CD4-positive, alpha-beta memory T cell (primary cell): Measurements from ENCODE around the gene DHRS7B. TPM values are rescaled to one million over a fixed set of nuclear protein-coding genes. Genes with fewer than 3 reads are reported as not detected.

Source experiments
- CTCF ChIA-PET: fragments of 350-600 bp; sonication (Branson Sonifier 250); formaldehyde crosslinking; loops from one replicate; lab custom pipeline; 2021; ENCODE audit warnings: inconsistent platforms; ENCODE audit not compliant: partially characterized antibody; lab: Charles Lee
- POLR2A ChIA-PET: fragments of 350-600 bp; sonication (Branson Sonifier 250); formaldehyde crosslinking; loops from one replicate; lab custom pipeline; 2021; ENCODE audit not compliant: partially characterized antibody; lab: Charles Lee
- DNase-seq, 5 donors: peaks; one replicate each; pipeline versions ENCODE4 v3.0.0 to v3.0.0-alpha.2; 2020 to 2022; ENCODE audit warnings: mixed read lengths in 1 of 5
- H3K27ac ChIP-seq: one replicate; pipeline ENCODE4 v1.7.0; 2013; ENCODE audit warnings: low read depth, low read length
- H3K27me3 ChIP-seq: 2 replicates; pipeline ENCODE4 v1.7.0; 2013; ENCODE audit warnings: mild to moderate bottlenecking, low read length, moderate library complexity; ENCODE audit not compliant: insufficient read depth
- H3K36me3 ChIP-seq: 2 replicates; pipeline ENCODE4 v1.7.0; 2013; ENCODE audit warnings: mild to moderate bottlenecking, low read length, moderate library complexity; ENCODE audit not compliant: insufficient read depth
- H3K4me1 ChIP-seq: 2 replicates; pipeline ENCODE4 v1.7.0; 2013; ENCODE audit warnings: mild to moderate bottlenecking, low read length, moderate library complexity; ENCODE audit not compliant: insufficient read depth
- H3K4me3 ChIP-seq, 2 donors: one replicate each; pipeline ENCODE4 v1.7.0; 2013; ENCODE audit warnings: low read length in 2 of 2, mild to moderate bottlenecking in 1 of 2
- H3K9me3 ChIP-seq, 2 donors: one replicate each; pipeline ENCODE4 v1.7.0; 2013; ENCODE audit warnings: low read length in 2 of 2, control low read depth in 1 of 2; ENCODE audit not compliant: control insufficient read depth in 1 of 2
- H3K27ac Mint-ChIP-seq, 7 donors: one replicate each; pipeline ENCODE4 v1.8.0; 2020 to 2021; ENCODE audit warnings: mixed read lengths in 7 of 7, mild to moderate bottlenecking in 6 of 7, inconsistent platforms in 3 of 7, moderate library complexity in 3 of 7
- H3K27me3 Mint-ChIP-seq, 2 donors: one replicate each; pipeline ENCODE4 v1.8.0; 2020 to 2021; ENCODE audit warnings: mixed read lengths in 2 of 2
- H3K36me3 Mint-ChIP-seq, 2 donors: one replicate each; pipeline ENCODE4 v1.8.0; 2020 to 2021; ENCODE audit warnings: mixed read lengths in 2 of 2, inconsistent platforms in 1 of 2, mild to moderate bottlenecking in 1 of 2
- H3K4me1 Mint-ChIP-seq, 4 donors: one replicate each; pipeline ENCODE4 v1.8.0; 2020 to 2021; ENCODE audit warnings: mixed read lengths in 4 of 4, mild to moderate bottlenecking in 1 of 4
- H3K4me3 Mint-ChIP-seq, 8 donors: one replicate each; pipeline ENCODE4 v1.8.0; 2020 to 2021; ENCODE audit warnings: mixed read lengths in 8 of 8, mild to moderate bottlenecking in 7 of 8, moderate library complexity in 6 of 8, inconsistent platforms in 3 of 8
- H3K9me3 Mint-ChIP-seq, 8 donors: one replicate each; pipeline ENCODE4 v1.8.0; 2020 to 2021; ENCODE audit warnings: mixed read lengths in 8 of 8, mild to moderate bottlenecking in 5 of 8, inconsistent platforms in 3 of 8, moderate library complexity in 1 of 8
- intact Hi-C: fragments of 100-400 bp; cut with micrococcal nuclease; formaldehyde crosslinking; loops from one replicate; pipeline ENCODE4 v1.15.1; 2023
- polyA plus RNA-seq, 2 donors: library from polyadenylated mRNA; unstranded; fragments of 300-500 nt; fragmentation: Illumina TruSeq; gene quantifications; one replicate each; pipeline ENCODE4 v1.2.3, GENCODE V29; 2021
- total RNA-seq, 2 experiments: library from RNA; stranded (reverse); gene quantifications; one replicate each; pipeline ENCODE4 v1.2.3, GENCODE V29; 2021

The DHRS7B gene
- total and polyA plus RNA-seq, 4 experiments from 2014 or later = 8.2 to 10.5 (median 9.7) TPM

GRCh38 chr17:21194703-21195102 is 67.9 kb downstream of the DHRS7B start:
- intact Hi-C loops = no loop called here
- H3K36me3 Mint-ChIP-seq = peaks cover 18 to 56% of the 10 kb centered on the region in 2 donors

DNA sequence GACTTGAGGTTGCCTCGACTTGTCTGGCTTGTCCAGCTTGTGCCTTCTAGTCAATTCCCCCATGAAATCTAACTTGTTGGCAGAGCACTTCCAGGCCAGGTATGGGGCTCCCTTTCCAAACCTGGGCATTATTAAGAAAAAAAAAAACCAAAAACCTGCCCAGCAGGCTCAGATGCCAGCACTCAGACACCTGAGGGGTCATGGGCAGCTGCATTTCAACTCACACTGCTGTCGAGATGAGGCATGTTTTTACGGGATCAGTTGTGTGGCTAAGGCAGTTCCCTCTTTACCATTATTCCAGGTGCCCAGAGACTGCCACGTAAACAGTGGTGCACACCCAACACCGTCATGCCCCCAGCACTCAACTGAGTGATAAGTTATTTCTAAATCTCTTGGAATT is 69.4 kb downstream of the DHRS7B start:
- intact Hi-C loops = no loop called here
- Histone ChIP-seq H3K9me3 (no peaks in the 10 kb centered on the region), H3K27ac (no peak overlapping the region), H3K4me3 (no peak overlapping the region), H3K27me3 (no peaks in the 10 kb centered on the region), H3K4me1 (peaks cover 3% of the 10 kb centered on the region), H3K36me3 (peaks cover 23% of the 10 kb centered on the region)
- Mint-ChIP-seq H3K4me3 (no peak overlapping the region), H3K27ac (peak overlapping the region in 1 of 7 donors; percentile 4), H3K4me1 (peaks cover 6 to 25% (median 13%) of the 10 kb centered on the region in 4 donors), H3K9me3 (no peaks in the 10 kb centered on the region), H3K27me3 (no peaks in the 10 kb centered on the region), H3K36me3 (peaks cover 16 to 53% of the 10 kb centered on the region in 2 donors)
- ChIA-PET CTCF (interaction anchor here (0.8 kb wide), 1 partner anchor 17 kb away, joined by 3 read pairs; no protein-coding TSS in a partner anchor), POLR2A (no interaction called here)
- no peak for DNase-seq

More at GRCh38 chr17:21194703-21195102, 67.9 kb downstream of the DHRS7B start:
- H3K4me3 ChIP-seq = no peak overlapping the region
- peaks cover 23% of the 10 kb centered on the region for H3K36me3 ChIP-seq
- no peaks in the 10 kb centered on the region for H3K4me1 ChIP-seq
- no peaks in the 10 kb centered on the region for H3K9me3 ChIP-seq
- Mint-ChIP-seq H3K4me1 (peaks cover 3 to 13% (median 7%) of the 10 kb centered on the region in 4 donors), H3K9me3 (no peaks in the 10 kb centered on the region), H3K27me3 (no peaks in the 10 kb centered on the region), H3K27ac (peak overlapping the region in 3 of 7 donors; percentile 4 to 25 (median 25)), H3K4me3 (no peak overlapping the region)
- no peaks in the 10 kb centered on the region for H3K27me3 ChIP-seq
- no peak overlapping the region for H3K27ac ChIP-seq
- POLR2A ChIA-PET = interaction anchor here (0.6 to 1.1 kb wide), 2 partner anchors 12 to 82 kb away, joined by 3 read pairs; no protein-coding TSS in a partner anchor
- CTCF ChIA-PET = interaction anchor here (0.9 kb wide), 1 partner anchor 9 kb away, joined by 3 read pairs; no protein-coding TSS in a partner anchor
- DNase-seq = no peak

- H3K4me1 ChIP-seq = peaks cover 6% of the 10 kb centered on the region
- H3K27ac Mint-ChIP-seq = peak overlapping the region in 4 of 7 donors; percentile 32 to 43 (median 39)
- no peak overlapping the region for H3K4me3 ChIP-seq
- no peaks in the 10 kb centered on the region for H3K9me3 Mint-ChIP-seq
- CTCF ChIA-PET = no interaction called here
- POLR2A ChIA-PET = no interaction called here
- peaks cover 16 to 48% of the 10 kb centered on the region in 2 donors for H3K36me3 Mint-ChIP-seq
- H3K36me3 ChIP-seq = peaks cover 23% of the 10 kb centered on the region
- intact Hi-C loops = no loop called here
- H3K9me3 ChIP-seq = no peaks in the 10 kb centered on the region
- H3K27ac ChIP-seq = no peak overlapping the region
- no peak for DNase-seq
- H3K4me1 Mint-ChIP-seq = peaks cover 8 to 32% (median 18%) of the 10 kb centered on the region in 4 donors
- no peaks in the 10 kb centered on the region for H3K27me3 ChIP-seq
- no peaks in the 10 kb centered on the region for H3K27me3 Mint-ChIP-seq
- H3K4me3 Mint-ChIP-seq = no peak overlapping the region
These were observed 71.6 kb downstream of the DHRS7B start for GRCh38 chr17:21198411-21198810.

GRCh38 chr17:21199311-21199710 is 72.5 kb downstream of the DHRS7B start:
- no peaks in the 10 kb centered on the region for H3K9me3 ChIP-seq
- intact Hi-C loops = no loop called here
- H3K27ac ChIP-seq = no peak overlapping the region
- no peak overlapping the region for H3K4me3 Mint-ChIP-seq
- no peak overlapping the region for H3K4me3 ChIP-seq
- no peak for DNase-seq
- no peaks in the 10 kb centered on the region for H3K9me3 Mint-ChIP-seq
- peak overlapping the region in 1 of 7 donors; percentile 19 for H3K27ac Mint-ChIP-seq
- no peaks in the 10 kb centered on the region for H3K27me3 Mint-ChIP-seq
- POLR2A ChIA-PET = no interaction called here
- H3K4me1 Mint-ChIP-seq = peaks cover 8 to 33% (median 19%) of the 10 kb centered on the region in 4 donors
- CTCF ChIA-PET = interaction anchor here (1.1 to 1.2 kb wide), 2 partner anchors 12 to 14 kb away, joined by 3 to 4 read pairs; no protein-coding TSS in a partner anchor
- H3K36me3 ChIP-seq = peaks cover 23% of the 10 kb centered on the region
- no peaks in the 10 kb centered on the region for H3K27me3 ChIP-seq
- peaks cover 16 to 46% of the 10 kb centered on the region in 2 donors for H3K36me3 Mint-ChIP-seq
- peaks cover 6% of the 10 kb centered on the region for H3K4me1 ChIP-seq

GRCh38 chr17:21199856-21200255 is 73.1 kb downstream of the DHRS7B start:
- Mint-ChIP-seq H3K27me3 (no peaks in the 10 kb centered on the region), H3K36me3 (peaks cover 16 to 40% of the 10 kb centered on the region in 2 donors), H3K27ac (peak overlapping the region in 1 of 7 donors; percentile 22), H3K4me1 (peaks cover 13 to 34% (median 20%) of the 10 kb centered on the region in 4 donors), H3K9me3 (no peaks in the 10 kb centered on the region), H3K4me3 (no peak overlapping the region)
- no peak overlapping the region for H3K27ac ChIP-seq
- no peak overlapping the region for H3K4me3 ChIP-seq
- H3K9me3 ChIP-seq = no peaks in the 10 kb centered on the region
- DNase-seq = no peak
- ChIA-PET POLR2A (no interaction called here), CTCF (interaction anchor here (0.9 to 1.2 kb wide), 3 partner anchors 11 to 13 kb away, joined by 3 to 4 read pairs (median 3); no protein-coding TSS in a partner anchor)
- intact Hi-C loops = no loop called here
- no peaks in the 10 kb centered on the region for H3K27me3 ChIP-seq
- peaks cover 11% of the 10 kb centered on the region for H3K4me1 ChIP-seq
- peaks cover 23% of the 10 kb centered on the region for H3K36me3 ChIP-seq

DNA sequence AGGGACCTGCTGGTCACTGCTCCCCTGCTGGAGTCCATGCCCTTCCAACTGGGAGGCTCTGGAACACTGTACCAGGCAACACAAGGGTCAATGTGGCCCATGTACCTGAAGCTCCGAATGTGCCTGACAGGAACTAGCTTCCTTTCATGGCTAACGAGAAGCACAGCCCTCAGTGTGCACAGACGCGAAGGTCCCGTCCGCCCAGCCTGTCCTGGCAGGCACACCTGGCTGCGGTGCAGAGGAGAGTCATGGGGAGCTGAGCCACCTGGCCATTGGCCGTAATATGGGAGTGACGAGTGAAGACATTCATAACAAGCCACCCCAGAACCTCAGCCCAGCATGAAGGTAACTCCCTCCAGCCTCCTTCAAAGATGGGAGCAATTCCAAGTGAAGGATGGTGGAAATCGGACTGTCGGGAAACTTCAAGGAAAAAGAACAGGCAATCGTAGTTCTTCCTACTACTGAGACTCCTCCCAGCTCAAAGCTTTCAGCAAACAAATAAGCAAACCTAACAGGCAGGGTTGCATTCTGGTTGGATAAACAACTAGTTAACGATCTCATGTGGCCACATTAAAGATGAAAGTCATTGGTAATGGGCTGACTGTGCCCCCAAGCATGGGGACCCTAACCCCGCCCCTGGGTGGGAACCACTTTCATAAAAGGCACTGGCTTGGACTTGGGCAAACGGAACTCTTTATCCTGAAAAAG is 74.0 kb downstream of the DHRS7B start:
- no peaks in the 10 kb centered on the region for H3K9me3 Mint-ChIP-seq
- H3K9me3 ChIP-seq = no peaks in the 10 kb centered on the region
- peaks cover 16% of the 10 kb centered on the region for H3K4me1 ChIP-seq
- H3K36me3 ChIP-seq = peaks cover 23% of the 10 kb centered on the region
- peak overlapping the region in 4 of 7 donors; percentile 5 to 24 (median 20) for H3K27ac Mint-ChIP-seq
- intact Hi-C loops = no loop called here
- peaks cover 16 to 41% of the 10 kb centered on the region in 2 donors for H3K36me3 Mint-ChIP-seq
- peaks cover 19 to 43% (median 27%) of the 10 kb centered on the region in 4 donors for H3K4me1 Mint-ChIP-seq
- H3K4me3 ChIP-seq = no peak overlapping the region
- H3K27ac ChIP-seq = no peak overlapping the region
- H3K27me3 Mint-ChIP-seq = no peaks in the 10 kb centered on the region
- POLR2A ChIA-PET = interaction anchor here (1.4 kb wide), 1 partner anchor 13 kb away, joined by 3 read pairs; no protein-coding TSS in a partner anchor
- CTCF ChIA-PET = interaction anchor here (0.9 to 1.1 kb wide), 2 partner anchors 10 to 13 kb away, joined by 3 to 4 read pairs; no protein-coding TSS in a partner anchor
- peak overlapping the region in 1 of 8 donors; percentile 5 for H3K4me3 Mint-ChIP-seq
- no peak for DNase-seq
- H3K27me3 ChIP-seq = no peaks in the 10 kb centered on the region

DNA sequence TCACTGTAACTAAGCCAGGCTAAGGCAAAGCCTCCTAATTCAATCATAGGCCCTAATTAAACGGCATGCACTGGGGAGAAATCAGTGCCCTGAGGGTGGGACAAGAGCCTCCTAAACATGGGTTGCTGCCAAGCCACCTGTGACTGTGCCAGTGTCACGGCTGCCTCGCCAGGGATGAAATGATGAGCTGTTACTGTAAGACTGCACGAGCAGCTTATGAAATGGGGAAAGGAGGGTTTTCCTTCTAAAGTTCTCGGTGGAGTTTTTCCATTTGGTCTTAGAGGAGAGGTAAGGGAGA is 74.5 kb downstream of the DHRS7B start:
- Mint-ChIP-seq H3K27ac (peak overlapping the region in 4 of 7 donors; percentile 18 to 61 (median 38)), H3K36me3 (peaks cover 16 to 38% of the 10 kb centered on the region in 2 donors), H3K4me1 (peaks cover 20 to 44% (median 30%) of the 10 kb centered on the region in 4 donors), H3K27me3 (no peaks in the 10 kb centered on the region), H3K9me3 (no peaks in the 10 kb centered on the region), H3K4me3 (peak overlapping the region in 1 of 8 donors; percentile 5)
- no peak for DNase-seq
- CTCF ChIA-PET = no interaction called here
- Histone ChIP-seq H3K9me3 (no peaks in the 10 kb centered on the region), H3K4me1 (peaks cover 16% of the 10 kb centered on the region), H3K36me3 (peaks cover 23% of the 10 kb centered on the region), H3K27ac (no peak overlapping the region), H3K4me3 (no peak overlapping the region), H3K27me3 (no peaks in the 10 kb centered on the region)
- intact Hi-C loops = no loop called here
- POLR2A ChIA-PET = interaction anchor here (1.4 kb wide), 1 partner anchor 12 kb away, joined by 3 read pairs; no protein-coding TSS in a partner anchor
